Endothelial cell of umbilical vein (primary cell): ENCODE results near the gene MAP3K21.

Experiments used
- CTCF ChIP-seq, 2 donors: IDR thresholded peaks; 1 replicate in 1 of 2; 2 replicates in 1 of 2; pipeline ENCODE4 v1.5.1; 2011; ENCODE audit warnings: low read length in 2 of 2, mild to moderate bottlenecking in 2 of 2, moderate library complexity in 2 of 2, control low read depth in 1 of 2, inconsistent platforms in 1 of 2, low read depth in 1 of 2; ENCODE audit not compliant: insufficient read depth in 1 of 2; ENCODE audit errors: extremely low read depth in 1 of 2
- EZH2 ChIP-seq: IDR thresholded peaks from 2 replicates; pipeline ENCODE4 v1.6.1; 2012; ENCODE audit warnings: borderline replicate concordance, low read depth, mild to moderate bottlenecking, moderate library complexity, low read length, inconsistent platforms; ENCODE audit not compliant: severe bottlenecking
- MAX ChIP-seq: IDR thresholded peaks from 2 replicates; pipeline ENCODE4 v1.6.1; 2011; ENCODE audit not compliant: insufficient read depth, insufficient read length
- MYC ChIP-seq: IDR thresholded peaks from one replicate; pipeline ENCODE4 v1.6.1; 2011; ENCODE audit warnings: mild to moderate bottlenecking, low read depth, low read length
- POLR2AphosphoS5 ChIP-seq: IDR thresholded peaks from 2 replicates; pipeline ENCODE4 v1.6.1; 2012; ENCODE audit warnings: low read depth, mild to moderate bottlenecking, control low read depth, low read length, moderate library complexity; ENCODE audit not compliant: insufficient read depth

GRCh38 chr1:233379869-233380438, 52.4 kb downstream of the MAP3K21 start:
- TF ChIP-seq CTCF (IDR thresholded peaks at IDR 0.05; ENCODE audit: extremely low read depth in 1 of 2, insufficient read depth in 1 of 2, low read depth in 1 of 2, low read length in 2 of 2): no peak
- TF ChIP-seq EZH2: no peak
- no peak for TF ChIP-seq POLR2AphosphoS5
- no peak for TF ChIP-seq MYC
- no peak for TF ChIP-seq MAX
